Heart left ventricle (tissue), 16 donors: ENCODE measurements around the gene IGF2R. TPM values are rescaled to one million over a fixed set of nuclear protein-coding genes. Genes with fewer than 3 reads are reported as not detected.

Source experiments
- ATAC-seq, 4 donors: fragments of 200-7000 bp; cut with Tn5 transposase; one replicate each; pipeline ENCODE4 v1.9.1; 2020 to 2022; ENCODE audit warnings: moderate library complexity in 4 of 4, mild to moderate bottlenecking in 3 of 4, moderate number of reproducible peaks in 1 of 4
- DNase-seq, 5 donors: peaks; one replicate each; pipeline ENCODE4 v3.0.0-alpha.2; 2020
- H3K27ac ChIP-seq, 12 donors: fragments of 200-600 bp; sonication (generic) in 4 of 12; one replicate each; pipeline versions ENCODE4 v1.5.0 to v1.8.0; 2016 to 2022; ENCODE audit warnings: mild to moderate bottlenecking in 2 of 12
- H3K27me3 ChIP-seq, 9 donors: fragments of 200-600 bp; sonication (generic) in 2 of 9; one replicate each; pipeline versions ENCODE4 v1.5.1 to v1.8.0; 2016 to 2022; ENCODE audit warnings: mild to moderate bottlenecking in 3 of 9
- H3K36me3 ChIP-seq, 9 donors: fragments of 200-600 bp; sonication (generic) in 2 of 9; one replicate each; pipeline versions ENCODE4 v1.5.0 to v1.8.0; 2018 to 2022; ENCODE audit warnings: mild to moderate bottlenecking in 2 of 9
- H3K4me1 ChIP-seq, 12 donors: fragments of 200-600 bp; sonication (generic) in 4 of 12; one replicate each; pipeline versions ENCODE4 v1.5.0 to v1.8.0; 2016 to 2022; ENCODE audit warnings: mild to moderate bottlenecking in 3 of 12
- H3K4me3 ChIP-seq, 12 donors: fragments of 200-600 bp; sonication (generic) in 4 of 12; one replicate each; pipeline versions ENCODE4 v1.5.0 to v1.8.0; 2017 to 2022; ENCODE audit warnings: mild to moderate bottlenecking in 9 of 12, moderate library complexity in 4 of 12
- H3K9me3 ChIP-seq, 12 donors: fragments of 200-600 bp; sonication (generic) in 4 of 12; one replicate each; pipeline versions ENCODE4 v1.5.0 to v1.8.0; 2016 to 2022; ENCODE audit warnings: mild to moderate bottlenecking in 1 of 12
- CTCF ChIP-seq, 12 donors: fragments of 200-600 bp; sonication (generic) in 4 of 12; IDR thresholded peaks; one replicate each; pipeline versions ENCODE4 v1.5.0 to v1.8.0; 2018 to 2022; ENCODE audit warnings: antibody characterized with exemption in 12 of 12, mild to moderate bottlenecking in 5 of 12
- POLR2A ChIP-seq, 2 donors: fragments of 450-650 bp; IDR thresholded peaks; one replicate each; pipeline ENCODE4 v1.6.1; 2017; ENCODE audit warnings: antibody characterized with exemption in 2 of 2, mild to moderate bottlenecking in 2 of 2, moderate library complexity in 2 of 2
- whole genome bisulfite sequencing, 4 donors: extraction: QIAGEN DNeasy Blood & Tissue Kit in 2 of 4; methylation state at CpG; one replicate each; pipeline versions ENCODE4 v1.1.5 to v1.1.7; 2013 to 2018; 5-methylcytosine and 5-hydroxymethylcytosine counted together
- intact Hi-C, 10 donors: fragments of 100-400 bp; cut with DNase I; formaldehyde crosslinking; loops; one replicate each; pipeline versions ENCODE4 v1.11.1 to v1.14.2; 2022
- polyA plus RNA-seq, 2 donors: library from polyadenylated mRNA; stranded (reverse); fragments of 200-250 nt; gene quantifications; one replicate each; pipeline ENCODE4 v1.2.3, GENCODE V29; 2013
- total RNA-seq, 9 donors: library from RNA; depleted of rRNA in 2 of 9; stranded (reverse); fragments of >200 nt in 2 of 9; fragmentation: NEBNext Ultra II Directional in 3 of 9; extraction: Animal tissue kit (Norgen Biotek cat#: 25700) in 3 of 9; gene quantifications; one replicate each; pipeline versions ENCODE4 v1.1.0 to v1.2.4, GENCODE V29; 2016 to 2023
- donor health status: ischemic (EF 13 %, LVEDD 7.1; RV severe dilation, severe dysfunction).
- donor health status: healthy with polysubstance abuse.
- donor health status: DM: no; HTN: yes; CAD: no.
- donor health status: DM: no; HTN: no; CAD: no.
- donor health status: ischemic (EF 25% LVEDD 6.9; RV normal size, moderate dysfunction).
- donor health status: ischemic (EF 25% LVEDD 5.7; RV mildly dilated, moderate dysfunction).
- donor health status: healthy.
- donor health status: DM: yes; HTN: yes; CAD: no.
- donor health status: ischemic (EF 35%, LVEDD 5.7; RV mildly dilated, moderate dysfunction).
- donor health status: nonischemic (EF 11% LVEDD 7.7; RV severe dilation, severe dysfunction).
- donor health status: DM: yes; HTN: yes; CAD: no.
- donor health status: PGD.
- donor health status: ischemic (EF 29% LVEDD 5.4; RV normal size, mild dysfunction).
- donor health status: nonischemic (EF 23%, LVEDD 6.1; RV moderate dilation, normal function).

The IGF2R gene
- total and polyA plus RNA-seq, 11 donors, result 15.4 to 111 (median 68.5) TPM

- 17 to 21% (median 19%) methylated on average over 16 of the region's 16 CpGs for WGBS, 4 donors
- Histone ChIP-seq H3K27ac (peak overlapping the region; percentile 57 to 91 (median 81)), H3K9me3 (no peaks in the 10 kb centered on the region), H3K4me3 (peak overlapping the region in 6 of 12 donors; percentile 4 to 36 (median 24)), H3K36me3 (no peaks in the 10 kb centered on the region), H3K27me3 (no peaks in the 10 kb centered on the region), H3K4me1 (peaks cover 28 to 98% (median 85%) of the 10 kb centered on the region in 12 donors)
- TF ChIP-seq POLR2A (IDR thresholded peaks at IDR 0.05), result no peak
- TF ChIP-seq CTCF (IDR thresholded peaks at IDR 0.05), result no peak
- ATAC-seq (peak; percentile 11 to 76 (median 40)), DNase-seq (peak in 4 of 5 donors; percentile 50 to 62 (median 59))
- intact Hi-C loops, result loop anchor here in 1 of 10 donors (5.0 kb wide), 1 partner anchor 46 kb away; no protein-coding TSS in a partner anchor
Measured at GRCh38 chr6:159981403-159982245, 12.7 kb downstream of the IGF2R start.

- no peaks in the 10 kb centered on the region for H3K9me3 ChIP-seq
- peaks cover 28 to 97% (median 72%) of the 10 kb centered on the region in 12 donors for H3K4me1 ChIP-seq
- intact Hi-C loops, result loop anchor here in 1 of 10 donors (5.0 kb wide), 1 partner anchor 44 kb away; no protein-coding TSS in a partner anchor
- H3K27me3 ChIP-seq, result no peaks in the 10 kb centered on the region
- DNase-seq (no peak), ATAC-seq (peak in 2 of 4 donors; percentile 5 to 15)
- peak overlapping the region in 1 of 12 donors; percentile 3 for H3K4me3 ChIP-seq
- no peaks in the 10 kb centered on the region for H3K36me3 ChIP-seq
- TF ChIP-seq POLR2A (IDR thresholded peaks at IDR 0.05), result no peak
- TF ChIP-seq CTCF (IDR thresholded peaks at IDR 0.05), result no peak
- peak overlapping the region in 9 of 12 donors; percentile 25 to 91 (median 81) for H3K27ac ChIP-seq
- WGBS, 4 donors, result 48 to 67% (median 55%) methylated on average over 6 of the region's 6 CpGs
Measured at GRCh38 chr6:159982731-159983506, 14.0 kb downstream of the IGF2R start.

DNA sequence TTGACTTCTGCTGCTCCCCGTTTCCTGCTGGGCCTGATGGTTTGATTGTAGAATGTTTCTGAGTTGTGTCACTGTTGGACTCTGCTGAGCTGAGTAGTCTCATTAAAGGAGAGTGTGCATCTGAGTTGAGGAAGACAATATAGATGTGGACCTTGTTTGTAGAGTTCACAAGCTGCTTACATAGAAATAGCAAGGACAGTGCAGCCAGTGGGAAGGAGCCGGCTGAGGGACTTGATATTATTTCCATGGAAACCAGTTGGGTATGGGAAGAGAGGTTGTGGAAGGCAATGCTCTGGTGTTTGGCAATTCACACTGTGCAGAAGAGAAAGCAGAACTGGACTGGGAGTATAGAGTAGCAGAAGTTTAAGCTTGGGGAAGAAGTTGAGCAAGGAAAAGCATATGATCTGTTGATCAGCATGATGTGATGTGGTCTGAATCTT lies 14.8 kb downstream of the IGF2R start:
- H3K27me3 ChIP-seq, result no peaks in the 10 kb centered on the region
- H3K36me3 ChIP-seq, result no peaks in the 10 kb centered on the region
- intact Hi-C loops, result loop anchor here in 1 of 10 donors (5.0 kb wide), 1 partner anchor 44 kb away; no protein-coding TSS in a partner anchor
- WGBS, 4 donors, result 29 to 49% (median 42%) methylated on average over 2 of the region's 2 CpGs
- peaks cover 28 to 95% (median 67%) of the 10 kb centered on the region in 12 donors for H3K4me1 ChIP-seq
- peak overlapping the region in 1 of 12 donors; percentile 3 for H3K4me3 ChIP-seq
- peak overlapping the region in 6 of 12 donors; percentile 8 to 91 (median 30) for H3K27ac ChIP-seq
- peak in 2 of 4 donors; percentile 21 to 50 for ATAC-seq
- DNase-seq, result no peak
- no peaks in the 10 kb centered on the region for H3K9me3 ChIP-seq
- TF ChIP-seq CTCF (IDR thresholded peaks at IDR 0.05) (no peak), POLR2A (IDR thresholded peaks at IDR 0.05) (no peak)
